ENCODE measurements around the gene FOXO3.

FOXO3 gene

GRCh38 chr6:108626777-108627176, 66.1 kb downstream of the FOXO3 start:
- DNase-seq: no peak

DNA sequence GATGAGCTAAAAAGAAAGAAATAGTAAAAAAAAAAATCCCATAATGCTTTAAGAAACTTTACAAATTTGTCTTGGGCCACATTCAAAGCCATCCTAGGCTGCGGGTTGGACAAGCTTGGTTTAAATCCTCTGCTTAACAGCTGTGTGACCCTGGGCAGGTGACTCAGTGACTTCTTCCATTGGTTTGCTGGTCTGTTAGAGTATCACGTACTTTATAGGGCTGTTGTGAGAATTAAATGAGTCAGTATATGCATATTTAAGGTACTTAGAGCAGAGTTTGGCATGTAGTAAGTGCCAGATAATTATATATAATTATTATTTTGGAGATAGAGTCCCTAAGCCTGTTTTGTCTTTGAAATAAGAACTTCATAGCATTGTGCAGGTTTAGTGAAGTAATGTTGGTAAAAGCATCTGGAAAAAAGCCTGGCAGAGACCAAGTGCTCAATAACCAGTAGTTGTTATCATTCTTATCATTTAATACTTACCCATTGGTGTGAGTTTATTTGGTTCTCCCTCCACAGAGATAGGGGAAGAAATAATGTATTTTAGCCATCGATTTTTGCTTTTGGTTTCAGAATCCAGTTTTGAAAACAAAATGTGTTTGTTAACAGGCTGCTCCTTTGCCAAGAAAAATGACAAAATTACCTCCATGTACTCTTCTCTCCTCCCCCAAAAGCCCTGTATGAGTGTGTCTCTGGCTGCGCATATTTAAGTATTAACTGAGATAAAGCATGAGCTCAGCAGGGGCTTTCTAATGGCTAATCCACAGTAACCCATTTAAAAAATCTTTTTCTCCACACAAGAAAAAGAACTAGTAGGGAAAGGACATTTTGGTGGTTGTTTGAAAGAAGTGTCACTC, 67.2 kb downstream of the FOXO3 start:
- DNase-seq: no peak

- no peak for DNase-seq
These were observed 69.5 kb downstream of the FOXO3 start for GRCh38 chr6:108630050-108630714.

DNA sequence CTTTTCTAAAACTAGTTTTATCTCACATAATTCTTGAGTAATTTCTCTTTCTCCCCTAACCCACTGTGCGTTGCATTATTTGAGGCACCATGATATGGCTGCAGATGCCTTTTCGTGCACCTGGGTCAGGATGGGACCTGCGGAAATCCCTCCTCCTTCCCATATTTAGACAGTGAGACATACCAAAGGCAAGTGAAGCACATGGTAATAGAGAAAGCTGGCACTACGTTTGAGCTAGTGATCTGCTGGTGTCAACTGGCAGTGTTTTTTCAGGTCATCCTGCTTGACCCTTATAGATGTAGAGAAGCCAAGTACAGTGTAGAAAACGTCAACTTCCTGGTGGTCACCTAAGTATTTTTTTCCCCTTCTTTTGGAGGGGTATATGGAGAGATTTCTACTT, 71.7 kb downstream of the FOXO3 start:
- no peak for DNase-seq

DNA sequence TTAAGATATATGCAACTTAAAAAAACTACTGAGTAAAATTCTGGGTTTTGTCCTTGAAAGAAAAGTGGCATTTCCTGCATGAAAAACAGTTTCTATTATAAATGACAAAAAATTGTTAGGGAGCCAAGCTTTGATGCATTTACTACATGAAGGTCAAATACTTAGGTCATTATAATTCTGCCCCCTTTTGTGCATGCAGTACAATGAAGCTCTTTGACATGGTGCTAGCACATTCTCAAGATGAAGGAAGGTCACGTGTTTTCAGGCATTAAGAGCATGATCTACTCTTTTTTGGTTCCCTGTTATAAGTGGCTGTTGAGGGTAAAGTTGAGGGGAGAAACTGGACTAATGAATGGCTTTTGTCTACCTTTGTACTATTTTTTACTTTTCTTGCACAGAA, 72.7 kb downstream of the FOXO3 start:
- DNase-seq: no peak

DNA sequence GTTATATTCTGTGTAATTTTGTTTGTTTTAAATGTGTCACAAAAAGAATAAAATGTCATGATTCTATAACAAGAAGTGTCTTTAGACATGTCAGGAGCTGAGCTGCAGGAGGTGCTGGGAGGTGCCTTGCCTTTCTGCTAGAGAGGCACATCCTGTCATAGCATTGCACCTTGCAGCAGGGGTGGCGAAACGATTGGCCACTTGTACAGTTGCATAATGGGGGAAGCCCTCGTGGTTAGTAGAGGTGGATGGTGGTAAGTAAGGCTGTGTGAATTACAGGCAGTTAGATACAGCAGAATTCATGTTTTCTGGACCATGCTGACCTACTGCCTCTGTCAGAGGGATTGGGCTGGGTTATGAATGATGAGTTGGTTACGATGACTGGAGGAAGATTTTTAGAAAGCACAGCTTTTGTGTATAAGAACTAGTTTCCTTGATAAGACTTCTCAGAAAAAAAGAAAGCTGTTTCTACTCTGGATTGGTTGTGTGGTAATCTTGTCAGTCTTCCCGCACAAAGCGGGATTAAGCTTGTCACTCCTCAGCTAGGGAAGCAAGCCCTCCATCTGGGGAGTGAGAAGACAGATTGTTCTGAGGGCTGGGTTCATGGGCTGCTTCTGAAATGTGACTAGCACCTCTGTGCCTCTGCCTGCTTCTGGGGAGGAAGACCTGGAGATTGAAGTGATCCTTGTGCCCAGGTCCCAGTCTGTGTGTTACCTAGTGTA, 74.9 kb downstream of the FOXO3 start:
- no peak for DNase-seq

- DNase-seq: no peak
These were observed 77.2 kb downstream of the FOXO3 start for GRCh38 chr6:108637963-108638362.

- no peak for DNase-seq
These were observed 78.3 kb downstream of the FOXO3 start for GRCh38 chr6:108638993-108639392.

DNA sequence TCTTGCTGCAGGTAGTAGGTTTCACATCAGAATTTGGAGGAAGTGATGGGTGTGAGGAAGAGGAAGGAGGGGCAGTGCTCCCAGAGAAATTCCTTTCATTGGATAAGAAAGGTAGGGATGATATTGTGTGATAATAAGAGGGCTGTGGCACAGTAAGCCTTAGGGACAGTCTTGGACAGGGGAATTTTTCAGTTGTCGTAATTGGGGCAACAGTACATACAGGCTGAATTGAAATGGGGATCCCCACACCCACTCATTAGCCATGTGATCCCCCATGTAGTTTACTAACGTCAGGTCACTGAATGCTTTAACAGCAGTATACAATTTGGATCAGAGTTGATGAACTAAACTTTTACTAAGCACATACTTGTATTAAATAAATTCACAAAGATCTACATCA, 79.4 kb downstream of the FOXO3 start:
- DNase-seq: no peak

DNA sequence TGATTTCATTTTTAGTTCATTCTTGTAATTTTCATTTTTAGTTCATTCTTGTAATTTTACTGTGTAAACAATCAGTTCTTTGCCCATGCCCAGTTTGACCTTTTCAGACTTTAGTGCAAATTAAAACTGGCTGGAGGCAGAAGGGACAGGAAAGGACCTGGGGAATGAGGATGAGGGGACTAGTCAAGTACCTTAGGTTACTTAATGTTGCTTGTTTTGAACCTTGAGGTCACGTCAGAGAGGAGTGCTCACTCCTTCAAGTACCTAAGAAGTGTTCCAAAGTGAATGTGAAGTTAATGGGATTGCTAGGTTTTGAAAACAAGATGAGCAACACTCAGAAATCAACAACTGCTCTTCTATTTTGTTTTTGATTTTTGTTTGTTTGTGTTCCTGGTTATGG, 82.5 kb downstream of the FOXO3 start:
- no peak for DNase-seq

DNA sequence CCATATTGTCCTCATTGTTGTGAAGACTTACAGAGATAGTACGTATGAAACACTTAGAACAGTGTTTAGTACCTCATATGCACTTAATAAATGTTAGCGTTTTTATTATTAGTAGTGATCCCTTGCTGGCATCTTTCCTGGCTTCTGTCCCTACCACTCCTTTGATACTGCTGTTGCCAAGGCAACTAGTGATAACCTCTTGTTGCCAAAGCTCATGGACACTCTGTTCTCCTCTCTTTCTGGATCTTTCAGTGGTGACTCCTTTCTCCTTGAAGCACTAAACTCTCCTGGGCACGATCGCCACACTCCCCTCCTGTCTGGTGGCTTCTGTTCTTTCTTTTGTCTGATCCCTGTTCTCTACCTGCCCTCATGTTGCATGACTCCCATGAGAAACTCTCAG, 83.5 kb downstream of the FOXO3 start:
- DNase-seq: no peak

DNA sequence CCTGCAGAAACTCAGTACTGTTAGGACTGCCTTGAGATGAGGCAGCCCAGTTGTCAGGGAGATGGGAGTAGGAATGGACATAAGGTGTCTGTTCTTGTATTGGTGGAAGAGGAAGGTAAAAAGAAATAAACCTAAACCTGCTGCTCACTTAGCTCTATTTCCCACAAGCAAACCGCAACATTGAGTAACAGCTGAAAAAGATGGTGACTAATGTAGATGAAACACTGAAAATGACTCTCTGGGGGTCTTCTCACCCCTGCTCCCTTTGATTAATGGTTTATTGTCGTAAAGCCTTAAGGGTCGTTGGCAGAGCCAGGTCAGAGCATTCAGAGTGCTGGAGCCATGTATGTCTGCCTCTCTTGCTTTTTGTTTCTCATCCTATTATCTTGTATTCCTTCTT, 87.5 kb downstream of the FOXO3 start:
- DNase-seq: no peak

- DNase-seq: no peak
These were observed 89.6 kb downstream of the FOXO3 start for GRCh38 chr6:108650325-108650724.

DNA sequence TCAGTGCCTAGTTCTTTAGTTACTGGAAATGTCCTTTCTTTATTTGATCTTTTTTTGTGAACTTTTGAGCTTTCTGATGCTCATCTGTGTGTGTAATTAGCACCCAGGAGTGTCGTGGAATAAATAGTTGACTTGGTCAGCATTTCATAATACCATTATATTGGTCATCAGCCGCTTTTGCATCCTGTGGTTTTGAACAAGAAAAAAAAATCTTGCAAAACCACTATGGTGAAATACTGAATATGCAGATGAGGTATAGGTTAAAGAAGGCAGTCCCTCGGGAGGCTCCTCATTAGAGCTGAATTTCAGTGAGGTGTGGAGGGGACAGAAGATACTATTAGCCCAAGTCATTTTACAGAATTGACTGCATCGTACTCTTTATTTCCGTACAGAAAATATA, 90.1 kb downstream of the FOXO3 start:
- DNase-seq: no peak

DNA sequence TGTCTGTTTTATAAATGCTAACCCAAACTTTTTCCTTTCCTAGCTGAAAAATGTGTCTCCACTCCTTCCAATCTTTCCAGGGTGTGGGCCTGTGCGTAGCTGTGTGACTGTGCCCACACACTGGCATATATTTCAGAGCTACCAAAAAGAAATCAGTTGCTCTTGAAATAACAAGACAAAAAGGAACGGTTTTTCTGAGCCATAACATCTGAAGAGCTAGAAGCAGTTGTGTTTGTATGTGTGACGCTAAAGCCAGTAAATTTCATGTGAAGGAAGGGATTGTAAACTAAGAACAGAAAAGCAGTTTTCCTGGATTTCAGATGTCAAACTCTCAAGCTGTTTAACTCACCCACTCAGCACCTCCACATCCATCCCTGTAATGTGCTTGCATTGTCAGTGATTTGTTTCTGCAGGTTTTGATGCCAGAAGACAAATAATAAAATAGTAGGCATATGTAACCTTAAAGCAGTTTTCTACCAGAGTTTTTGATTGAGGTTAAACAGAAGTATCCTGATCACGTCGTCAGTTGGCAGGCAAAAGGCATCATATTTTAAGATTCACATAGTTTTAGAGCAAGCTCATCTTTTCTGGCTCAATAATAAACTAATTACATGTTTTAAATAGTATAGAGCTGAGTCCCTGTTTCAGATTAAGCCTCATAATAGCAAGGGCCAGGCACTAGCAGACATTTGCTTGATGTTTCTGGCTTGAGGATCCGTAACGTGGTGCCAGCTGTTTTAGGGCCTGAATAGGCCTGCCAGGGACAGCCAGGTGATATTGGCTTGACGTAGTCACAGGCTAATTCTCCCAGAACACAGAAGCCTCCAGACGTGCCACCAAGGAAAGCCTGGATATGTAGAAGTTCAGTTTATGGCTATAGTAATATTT, 90.9 kb downstream of the FOXO3 start:
- no peak for DNase-seq

GRCh38 chr6:108652375-108652774, 91.7 kb downstream of the FOXO3 start:
- DNase-seq: no peak

DNA sequence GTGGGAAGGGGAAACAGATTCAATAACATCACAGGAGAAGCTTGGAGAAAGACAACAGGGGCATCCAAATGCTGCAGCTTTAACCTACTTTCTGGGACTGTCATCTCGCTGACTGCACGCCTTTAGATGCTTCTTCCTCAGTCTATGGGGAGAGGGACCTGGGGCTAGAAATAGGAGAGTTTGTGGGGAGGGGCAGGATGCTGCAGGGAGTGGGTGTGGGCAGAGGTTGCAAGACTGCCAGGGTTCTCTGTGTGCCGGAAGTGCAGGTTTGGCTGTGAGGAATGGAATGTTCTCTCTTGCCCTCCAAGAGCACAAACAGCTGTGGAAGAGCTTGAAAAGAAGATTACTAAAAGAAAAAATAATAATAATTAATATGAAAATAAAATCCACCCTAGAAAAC, 93.2 kb downstream of the FOXO3 start:
- peak in 4 of 51 donors; percentile 8 to 18 (median 15) for DNase-seq

- DNase-seq: no peak
These were observed 93.9 kb downstream of the FOXO3 start for GRCh38 chr6:108654465-108655106.

- peak in 5 of 51 donors; percentile 10 to 48 (median 18) for DNase-seq
These were observed 95.3 kb downstream of the FOXO3 start for GRCh38 chr6:108655806-108656651.

DNA sequence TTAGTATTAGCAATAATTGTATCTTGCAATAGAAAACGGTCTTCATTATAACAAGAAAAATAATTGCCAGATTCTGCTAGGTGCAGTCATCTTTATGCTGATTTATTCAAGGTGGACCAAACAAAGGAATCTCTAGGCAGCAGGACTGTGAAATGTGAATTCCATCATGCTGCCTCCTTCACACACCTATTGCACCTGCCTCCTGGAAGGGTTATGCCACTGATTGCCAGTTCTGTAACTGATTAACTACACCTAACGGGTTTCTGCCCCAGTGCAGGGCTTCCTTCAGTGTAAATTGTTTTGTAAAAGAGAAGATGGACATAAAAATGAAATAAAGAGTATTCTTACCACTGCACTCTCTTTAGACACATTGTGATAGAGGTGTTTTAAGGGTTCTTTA, 96.1 kb downstream of the FOXO3 start:
- DNase-seq: no peak
